Epithelial cell of esophagus (primary cell): Measurements from ENCODE around the gene SRD5A1.
A peak's percentile ranks its signal among the peaks of the same experiment; 100 is the strongest.

ENCODE experiments used
- DNase-seq: peaks from one replicate; pipeline ENCODE4 v3.0.0; 2010; ENCODE audit warnings: low read depth
- H3K4me3 ChIP-seq: 2 replicates; pipeline ENCODE4 v1.5.1; 2011; ENCODE audit warnings: mild to moderate bottlenecking, low read length, control low read depth
- CTCF ChIP-seq: IDR thresholded peaks from 2 replicates; pipeline ENCODE4 v1.5.1; 2011; ENCODE audit warnings: low read depth, mild to moderate bottlenecking, low read length, control low read depth, inconsistent platforms; ENCODE audit not compliant: insufficient read depth; ENCODE audit errors: missing control alignments

SRD5A1 gene

GRCh38 chr5:6611334-6612256 lies 21.6 kb upstream of the SRD5A1 start:
- no peak for DNase-seq
- TF ChIP-seq CTCF = no peak

GRCh38 chr5:6615034-6615815 lies 18.0 kb upstream of the SRD5A1 start:
- DNase-seq = no peak
- TF ChIP-seq CTCF = no peak
- no peak overlapping the region for H3K4me3 ChIP-seq

More at GRCh38 chr5:6611334-6612256, 21.6 kb upstream of the SRD5A1 start:
- no peak overlapping the region for H3K4me3 ChIP-seq

- no peak for DNase-seq
- TF ChIP-seq CTCF = no peak
- no peak overlapping the region for H3K4me3 ChIP-seq
These were observed 16.6 kb upstream of the SRD5A1 start for GRCh38 chr5:6616632-6617031.

GRCh38 chr5:6623228-6623627 lies 10.0 kb upstream of the SRD5A1 start:
- no peak for TF ChIP-seq CTCF
- no peak for DNase-seq
- H3K4me3 ChIP-seq = no peak overlapping the region

- TF ChIP-seq CTCF = no peak
- no peak overlapping the region for H3K4me3 ChIP-seq
- peak; percentile 14 for DNase-seq
These were observed 9.3 kb upstream of the SRD5A1 start for GRCh38 chr5:6623941-6624340.

GRCh38 chr5:6626508-6626907 lies 6.7 kb upstream of the SRD5A1 start:
- DNase-seq = no peak
- no peak for TF ChIP-seq CTCF
- no peak overlapping the region for H3K4me3 ChIP-seq
